Endothelial cell of umbilical vein (primary cell): Measurements from ENCODE around the gene SAMD4B. TPM values are rescaled to one million over a fixed set of nuclear protein-coding genes. Genes with fewer than 3 reads are reported as not detected.

Experiments used
- BruUV-seq: library from RNA; stranded (reverse); fragments of 400-500 nt; replicated peaks from 2 replicates; lab custom pipeline; 2021; lab: Mats Ljungman, UMichigan
- CTCF ChIA-PET: fragments of 300-600, 350-600 bp; sonication (Branson Sonifier 250); formaldehyde crosslinking; loops from one replicate; lab custom pipeline; 2021; ENCODE audit warnings: antibody characterized with exemption, inconsistent platforms; lab: Charles Lee
- POLR2A ChIA-PET: fragments of 300-600, 350-600 bp; sonication (Branson Sonifier 250); formaldehyde crosslinking; loops from one replicate; lab custom pipeline; 2021; ENCODE audit warnings: antibody characterized with exemption, inconsistent platforms; lab: Charles Lee
- DNase-seq: peaks from one replicate; pipeline ENCODE4 v3.0.0-alpha.2; 2011; ENCODE audit warnings: low read depth, low spot score
- FAIRE-seq: peaks from 2 replicates; lab custom pipeline; 2011; peaks lifted over from hg19 to GRCh38; lab: Jason Lieb, UNC
- H2AFZ ChIP-seq: 2 replicates; pipeline ENCODE4 v1.6.0; 2012; ENCODE audit warnings: low read depth, low read length, control low read depth, inconsistent platforms
- H3K27ac ChIP-seq: 2 replicates; pipeline ENCODE4 v1.5.1; 2011; ENCODE audit warnings: low read depth, mild to moderate bottlenecking, control low read depth, low read length, moderate library complexity; ENCODE audit not compliant: insufficient read depth
- H3K27me3 ChIP-seq, 2 experiments: 2 replicates each; pipeline versions ENCODE4 v1.6.0 to v1.6.1; 2011; ENCODE audit warnings: low read length in 2 of 2, mixed read lengths in 1 of 2; ENCODE audit not compliant: control insufficient read depth in 2 of 2, insufficient read depth in 2 of 2
- H3K36me3 ChIP-seq, 2 experiments: 2 replicates in 1 of 2; 3 replicates in 1 of 2; pipeline ENCODE4 v1.5.1; 2011; ENCODE audit warnings: low read length in 2 of 2, mild to moderate bottlenecking in 1 of 2, moderate library complexity in 1 of 2; ENCODE audit not compliant: control insufficient read depth in 2 of 2, insufficient read depth in 2 of 2; ENCODE audit errors: extremely low read depth in 1 of 2
- H3K4me1 ChIP-seq: 3 replicates; pipeline ENCODE4 v1.5.1; 2011; ENCODE audit warnings: mild to moderate bottlenecking, low read length; ENCODE audit not compliant: control insufficient read depth, insufficient read depth; ENCODE audit errors: extremely low read depth
- H3K4me2 ChIP-seq: 2 replicates; pipeline ENCODE4 v1.6.1; 2011; ENCODE audit warnings: low read length, control low read depth, mixed read lengths; ENCODE audit not compliant: insufficient read depth
- H3K4me3 ChIP-seq, 3 experiments: fragments of 200-600 bp in 1 of 3; sonication (generic), shearing (Covaris generic) in 1 of 3; replicated peaks in 1 of 3; 2 replicates each; pipeline ENCODE4 v1.5.1; 2011 to 2016; ENCODE audit warnings: control low read depth in 3 of 3, low read length in 3 of 3, mild to moderate bottlenecking in 2 of 3, inconsistent platforms in 1 of 3, low read depth in 1 of 3, moderate library complexity in 1 of 3; ENCODE audit not compliant: insufficient read depth in 1 of 3
- H3K79me2 ChIP-seq: 2 replicates; pipeline ENCODE4 v1.6.0; 2012; ENCODE audit warnings: low read length, inconsistent platforms; ENCODE audit not compliant: control insufficient read depth, insufficient read depth
- H3K9ac ChIP-seq: replicated peaks from 2 replicates; pipeline ENCODE3; 2011; ENCODE audit warnings: low read length, control low read depth; ENCODE audit not compliant: insufficient read depth; ENCODE audit errors: extremely low read depth
- H3K9me1 ChIP-seq: replicated peaks from 3 replicates; pipeline ENCODE4 v1.6.0; 2011; ENCODE audit warnings: mild to moderate bottlenecking, low read length; ENCODE audit not compliant: control insufficient read depth, insufficient read depth; ENCODE audit errors: extremely low read depth
- H3K9me3 ChIP-seq: replicated peaks from 2 replicates; pipeline ENCODE4 v1.5.1; 2012; ENCODE audit warnings: low read length, inconsistent platforms; ENCODE audit not compliant: control insufficient read depth, insufficient read depth
- H4K20me1 ChIP-seq: replicated peaks from 2 replicates; pipeline ENCODE3; 2011; ENCODE audit warnings: mild to moderate bottlenecking, low read length; ENCODE audit not compliant: control insufficient read depth, insufficient read depth; ENCODE audit errors: extremely low read depth
- CTCF ChIP-seq, 2 donors: IDR thresholded peaks; 1 replicate in 1 of 2; 2 replicates in 1 of 2; pipeline ENCODE4 v1.5.1; 2011; ENCODE audit warnings: low read length in 2 of 2, mild to moderate bottlenecking in 2 of 2, moderate library complexity in 2 of 2, control low read depth in 1 of 2, inconsistent platforms in 1 of 2, low read depth in 1 of 2; ENCODE audit not compliant: insufficient read depth in 1 of 2; ENCODE audit errors: extremely low read depth in 1 of 2
- EZH2 ChIP-seq: IDR thresholded peaks from 2 replicates; pipeline ENCODE4 v1.6.1; 2012; ENCODE audit warnings: borderline replicate concordance, low read depth, mild to moderate bottlenecking, moderate library complexity, low read length, inconsistent platforms; ENCODE audit not compliant: severe bottlenecking
- FOS ChIP-seq: IDR thresholded peaks from 2 replicates; pipeline ENCODE4 v1.6.1; 2011; ENCODE audit warnings: mild to moderate bottlenecking, low read length, moderate library complexity, borderline replicate concordance; ENCODE audit not compliant: insufficient read depth
- GATA2 ChIP-seq: IDR thresholded peaks from 2 replicates; pipeline ENCODE4 v1.7.0; 2011; ENCODE audit warnings: low read depth, mild to moderate bottlenecking, moderate library complexity, mixed read lengths, low read length; ENCODE audit not compliant: insufficient read length, insufficient read depth
- JUN ChIP-seq: IDR thresholded peaks from 2 replicates; pipeline ENCODE4 v1.6.1; 2011; ENCODE audit warnings: borderline replicate concordance, low read depth; ENCODE audit not compliant: insufficient read length, insufficient read depth
- MYC ChIP-seq: IDR thresholded peaks from one replicate; pipeline ENCODE4 v1.6.1; 2011; ENCODE audit warnings: mild to moderate bottlenecking, low read depth, low read length
- POLR2A ChIP-seq: IDR thresholded peaks from 2 replicates; pipeline ENCODE4 v1.6.1; 2012; ENCODE audit warnings: low read depth, mild to moderate bottlenecking, control low read depth, low read length
- POLR2AphosphoS5 ChIP-seq: IDR thresholded peaks from 2 replicates; pipeline ENCODE4 v1.6.1; 2012; ENCODE audit warnings: low read depth, mild to moderate bottlenecking, control low read depth, low read length, moderate library complexity; ENCODE audit not compliant: insufficient read depth
- dilution Hi-C: fragments of 300-500 bp; cut with MboI; formaldehyde crosslinking; loops from one replicate; pipeline ENCODE4 v1.15.0; 2019; ENCODE audit warnings: low sequenced_read_pairs; ENCODE audit not compliant: extremely low pct_ligation_motif_present
- intact Hi-C: fragments of 100-400 bp; cut with micrococcal nuclease; formaldehyde crosslinking; loops from one replicate; pipeline ENCODE4 v1.10.0; 2022
- polyA plus RNA-seq, 4 experiments: library from polyadenylated mRNA; depleted of rRNA in 3 of 4; stranded (reverse) in 3 of 4; unstranded in 1 of 4; fragments of >200 nt; gene quantifications; 2 replicates each; pipeline versions ENCODE4 v1.2.1 to v1.2.3, GENCODE V29; 2011 to 2012; ENCODE audit warnings: missing spikeins in 1 of 4
- total RNA-seq: library from RNA; stranded (reverse); gene quantifications from 2 replicates; pipeline ENCODE4 v1.2.3, GENCODE V29; 2021
- TF ChIP-seq, protein P1 (sequence below): IDR thresholded peaks from 2 replicates; pipeline ENCODE4 v1.6.1; 2011; ENCODE audit not compliant: insufficient read depth, insufficient read length

Gene SAMD4B
- total and polyA plus RNA-seq, 2 donors (not counting 3 experiments of a cell fraction or from before 2014, with no cell fraction given), result 82.1 to 84.2 TPM

DNA sequence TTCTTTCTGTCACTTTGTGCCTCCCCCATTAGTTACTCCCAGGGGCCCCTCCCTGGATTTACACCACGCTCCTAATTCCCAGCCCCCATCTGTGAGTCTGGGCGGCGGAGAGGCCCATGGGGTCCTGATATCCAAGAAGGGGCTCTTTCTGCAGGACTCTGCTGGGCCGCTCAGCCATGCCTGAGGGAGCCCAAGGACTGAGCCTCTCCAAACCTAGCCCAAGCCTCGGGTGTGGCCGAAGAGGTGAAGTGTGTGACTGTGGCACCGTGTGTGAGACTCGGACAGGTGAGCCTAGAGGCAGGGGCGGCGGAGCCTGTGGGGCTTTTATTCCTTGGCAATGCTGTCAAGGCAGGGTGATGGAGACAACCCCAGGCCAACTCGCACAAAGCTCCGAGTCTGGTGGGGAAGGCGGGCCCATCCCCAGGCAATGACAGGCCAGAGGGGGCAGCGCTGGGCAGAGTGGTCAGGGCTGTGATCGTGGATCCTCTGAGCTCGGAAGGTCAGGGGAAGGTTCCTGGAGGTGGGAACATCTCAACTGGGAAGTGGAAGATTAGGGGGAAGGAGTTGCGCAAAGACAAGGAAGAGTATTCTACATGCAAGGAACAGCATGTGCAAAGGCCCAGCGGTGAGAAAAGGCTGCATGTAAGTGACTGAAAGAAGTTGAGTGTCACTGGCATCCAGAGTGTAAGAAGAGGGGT is 71.8 kb downstream of the SAMD4B start:
- peak in 1 of 2 donors; percentile 27 for TF ChIP-seq CTCF (IDR thresholded peaks at IDR 0.05; ENCODE audit: extremely low read depth in 1 of 2, insufficient read depth in 1 of 2, low read depth in 1 of 2, low read length in 2 of 2)
- no peak for TF ChIP-seq EZH2
- no peak for TF ChIP-seq FOS
- no peak for TF ChIP-seq POLR2A
- TF ChIP-seq GATA2, result no peak
- TF ChIP-seq MYC, result no peak
- TF ChIP-seq JUN, result no peak
- TF ChIP-seq POLR2AphosphoS5, result no peak
- TF ChIP-seq, protein P1, sequence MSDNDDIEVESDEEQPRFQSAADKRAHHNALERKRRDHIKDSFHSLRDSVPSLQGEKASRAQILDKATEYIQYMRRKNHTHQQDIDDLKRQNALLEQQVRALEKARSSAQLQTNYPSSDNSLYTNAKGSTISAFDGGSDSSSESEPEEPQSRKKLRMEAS, result no peak
- dilution Hi-C loops (no loop called here), intact Hi-C loops (no loop called here)
- FAIRE-seq (peak; percentile 47), DNase-seq (peak; percentile 53)
- Histone ChIP-seq H3K79me2 (peaks cover 13% of the 10 kb centered on the region), H3K27ac (peak overlapping the region; percentile 86), H3K27me3 (no peaks in the 10 kb centered on the region), H3K36me3 (peaks cover 0 to 18% of the 10 kb centered on the region in 2 experiments), H3K9me1 (no peaks in the 10 kb centered on the region), H3K4me2 (peak overlapping the region; percentile 69), H3K9ac (peak overlapping the region; percentile 97), H3K4me3 (peak overlapping the region; percentile 74 to 94 (median 83)), H2AFZ (peak overlapping the region; percentile 40), H3K4me1 (peaks cover 27% of the 10 kb centered on the region), H3K9me3 (no peaks in the 10 kb centered on the region), H4K20me1 (no peaks in the 10 kb centered on the region)
- ChIA-PET POLR2A (interaction anchor here (1.6 to 2.2 kb wide), 2 partner anchors 14 to 21 kb away, joined by 10 to 18 read pairs; partner anchors contain the start of gene RPS16), CTCF (interaction anchor here (1.0 to 1.9 kb wide), 9 partner anchors 9 to 325 kb away, joined by 3 to 29 read pairs (median 4); partner anchors contain the start of genes RPS16 and SUPT5H)
- TSS peak; percentile 5 for BruUV-seq
